CD14-positive monocyte (primary cell): ENCODE data around the gene ARHGEF7. TPM values are rescaled to one million over a fixed set of nuclear protein-coding genes. Genes with fewer than 3 reads are reported as not detected.

Experiments used
- DNase-seq, 3 donors: peaks; one replicate each; pipeline ENCODE4 v3.0.0-alpha.2; 2011 to 2022
- H2AFZ ChIP-seq: 2 replicates; pipeline ENCODE4 v1.6.0; 2012; ENCODE audit warnings: mild to moderate bottlenecking, low read depth, low read length, inconsistent platforms; ENCODE audit not compliant: insufficient read depth, poor library complexity, severe bottlenecking
- H3K27ac ChIP-seq, 2 donors: 1 replicate in 1 of 2; 2 replicates in 1 of 2; pipeline ENCODE4 v1.5.1; 2012 to 2013; ENCODE audit warnings: low read length in 2 of 2, control low read depth in 1 of 2, inconsistent platforms in 1 of 2, low read depth in 1 of 2, mild to moderate bottlenecking in 1 of 2
- H3K27me3 ChIP-seq, 2 donors: one replicate each; pipeline versions ENCODE4 v1.6.0 to v1.6.1; 2011 to 2013; ENCODE audit warnings: low read length in 2 of 2; ENCODE audit not compliant: control insufficient read depth in 2 of 2, insufficient read depth in 2 of 2
- H3K36me3 ChIP-seq, 2 donors: replicated peaks in 1 of 2; 1 replicate in 1 of 2; 2 replicates in 1 of 2; pipeline versions ENCODE4 v1.5.1 to v1.6.1; 2012 to 2013; ENCODE audit warnings: low read length in 2 of 2, control low read depth in 1 of 2, inconsistent platforms in 1 of 2, mild to moderate bottlenecking in 1 of 2; ENCODE audit not compliant: insufficient read depth in 2 of 2, control insufficient read depth in 1 of 2
- H3K4me1 ChIP-seq, 2 donors: 1 replicate in 1 of 2; 2 replicates in 1 of 2; pipeline versions ENCODE4 v1.5.1 to v1.6.1; 2012 to 2013; ENCODE audit warnings: low read length in 2 of 2, control low read depth in 1 of 2, inconsistent platforms in 1 of 2, mild to moderate bottlenecking in 1 of 2, moderate library complexity in 1 of 2; ENCODE audit not compliant: insufficient read depth in 2 of 2, control insufficient read depth in 1 of 2
- H3K4me2 ChIP-seq: replicated peaks from 2 replicates; pipeline ENCODE3; 2012; ENCODE audit warnings: low read length, moderate library complexity, mild to moderate bottlenecking; ENCODE audit not compliant: poor library complexity, severe bottlenecking; ENCODE audit errors: extremely low read depth
- H3K4me3 ChIP-seq, 3 experiments: fragments of 200-600 bp in 1 of 3; sonication (generic) in 1 of 3; replicated peaks in 1 of 3; 1 replicate in 2 of 3; 2 replicates in 1 of 3; pipeline ENCODE4 v1.5.1; 2011 to 2013; ENCODE audit warnings: low read length in 3 of 3, mild to moderate bottlenecking in 3 of 3, control low read depth in 2 of 3, low read depth in 2 of 3, inconsistent platforms in 1 of 3, moderate library complexity in 1 of 3
- H3K79me2 ChIP-seq: 2 replicates; pipeline ENCODE4 v1.6.0; 2012; ENCODE audit warnings: mild to moderate bottlenecking, control low read depth, inconsistent platforms, low read length, moderate library complexity; ENCODE audit not compliant: insufficient read depth
- H3K9ac ChIP-seq: 2 replicates; pipeline ENCODE4 v1.6.0; 2017; ENCODE audit warnings: low read length, mild to moderate bottlenecking; ENCODE audit not compliant: insufficient read depth, poor library complexity, severe bottlenecking
- H3K9me3 ChIP-seq, 2 donors: replicated peaks in 1 of 2; 1 replicate in 1 of 2; 2 replicates in 1 of 2; pipeline versions ENCODE4 v1.5.1 to v1.6.1; 2012 to 2013; ENCODE audit warnings: low read length in 2 of 2, control low read depth in 1 of 2; ENCODE audit not compliant: control insufficient read depth in 1 of 2, insufficient read depth in 1 of 2
- H4K20me1 ChIP-seq: 2 replicates; pipeline ENCODE4 v1.6.0; 2012; ENCODE audit warnings: mild to moderate bottlenecking, low read length, control low read depth, moderate library complexity; ENCODE audit not compliant: insufficient read depth
- H3K27ac Mint-ChIP-seq, 7 donors: one replicate each; pipeline ENCODE4 v1.8.0; 2020; ENCODE audit warnings: mild to moderate bottlenecking in 7 of 7, mixed read lengths in 7 of 7, moderate library complexity in 6 of 7, inconsistent platforms in 2 of 7
- H3K27me3 Mint-ChIP-seq, 3 donors: one replicate each; pipeline ENCODE4 v1.8.0; 2021 to 2022; ENCODE audit warnings: low read depth in 3 of 3, mild to moderate bottlenecking in 3 of 3, mixed read lengths in 3 of 3, moderate library complexity in 3 of 3, inconsistent platforms in 1 of 3
- H3K36me3 Mint-ChIP-seq, 2 donors: one replicate each; pipeline ENCODE4 v1.8.0; 2020; ENCODE audit warnings: mixed read lengths in 2 of 2, inconsistent platforms in 1 of 2, mild to moderate bottlenecking in 1 of 2
- H3K4me1 Mint-ChIP-seq: one replicate; pipeline ENCODE4 v1.8.0; 2020; ENCODE audit warnings: mild to moderate bottlenecking, mixed read lengths
- H3K4me3 Mint-ChIP-seq, 2 donors: one replicate each; pipeline ENCODE4 v1.8.0; 2020; ENCODE audit warnings: mild to moderate bottlenecking in 2 of 2, mixed read lengths in 2 of 2, moderate library complexity in 1 of 2
- H3K9me3 Mint-ChIP-seq, 7 donors: one replicate each; pipeline ENCODE4 v1.8.0; 2020 to 2022; ENCODE audit warnings: mixed read lengths in 7 of 7, mild to moderate bottlenecking in 6 of 7, moderate library complexity in 6 of 7, inconsistent platforms in 2 of 7
- CTCF ChIP-seq: fragments of 200-600 bp; IDR thresholded peaks from one replicate; pipeline ENCODE4 v1.8.0; 2022; ENCODE audit warnings: antibody characterized with exemption, mild to moderate bottlenecking
- WGBS: methylation state at CpG from one replicate; pipeline ENCODE4 v1.1.5; 2013; ENCODE audit warnings: missing lambda C conversion rate; ENCODE audit not compliant: insufficient coverage; 5-methylcytosine and 5-hydroxymethylcytosine counted together
- intact Hi-C, 2 donors: fragments of 100-400 bp; cut with micrococcal nuclease; formaldehyde crosslinking; loops; one replicate each; pipeline versions ENCODE4 v1.15.0 to v1.15.1; 2023
- polyA plus RNA-seq, 3 donors: library from polyadenylated mRNA; depleted of rRNA in 1 of 3; unstranded in 2 of 3; stranded (reverse) in 1 of 3; fragments of 300-500 nt in 2 of 3; fragments of >200 nt in 1 of 3; fragmentation: Illumina TruSeq in 2 of 3; gene quantifications; 1 replicate in 2 of 3; 2 replicates in 1 of 3; pipeline ENCODE4 v1.2.3, GENCODE V29; 2012 to 2021

The ARHGEF7 gene
- polyA plus RNA-seq, 3 donors: 4.6 to 29.0 (median 6.1) TPM

- peaks cover 24 to 34% of the 10 kb centered on the region in 2 donors for H3K27me3 ChIP-seq
- H4K20me1 ChIP-seq: no peaks in the 10 kb centered on the region
- no peak overlapping the region for H3K9ac ChIP-seq
- no peak overlapping the region for H3K27ac ChIP-seq
- no peaks in the 10 kb centered on the region for H3K4me1 ChIP-seq
- Mint-ChIP-seq H3K27me3 (peaks cover 38 to 46% (median 46%) of the 10 kb centered on the region in 3 donors), H3K4me3 (no peak overlapping the region), H3K4me1 (peaks cover 4% of the 10 kb centered on the region), H3K27ac (no peak overlapping the region), H3K9me3 (peaks cover 0 to 6% (median 5%) of the 10 kb centered on the region in 7 donors), H3K36me3 (peaks cover 3% of the 10 kb centered on the region in 2 donors)
- TF ChIP-seq CTCF: no peak
- H2AFZ ChIP-seq: no peak overlapping the region
- no peak overlapping the region for H3K4me3 ChIP-seq
- no peak overlapping the region for H3K4me2 ChIP-seq
- no peaks in the 10 kb centered on the region for H3K36me3 ChIP-seq
- DNase-seq: no peak
- H3K9me3 ChIP-seq: no peaks in the 10 kb centered on the region
- H3K79me2 ChIP-seq: no peaks in the 10 kb centered on the region
- WGBS: 91% methylated on average over 5 of the region's 12 CpGs
- intact Hi-C loops: no loop called here
These were observed 5.3 kb downstream of the ARHGEF7 start for GRCh38 chr13:111120422-111120821.

- Mint-ChIP-seq H3K4me3 (no peak overlapping the region), H3K27ac (peak overlapping the region in 1 of 7 donors; percentile 65), H3K4me1 (peaks cover 4% of the 10 kb centered on the region), H3K27me3 (peaks cover 40 to 45% (median 44%) of the 10 kb centered on the region in 3 donors), H3K36me3 (peaks cover 2 to 3% of the 10 kb centered on the region in 2 donors), H3K9me3 (peaks cover 0 to 4% (median 4%) of the 10 kb centered on the region in 7 donors)
- Histone ChIP-seq H3K27ac (no peak overlapping the region), H3K79me2 (no peaks in the 10 kb centered on the region), H3K4me3 (no peak overlapping the region), H2AFZ (no peak overlapping the region), H3K9me3 (no peaks in the 10 kb centered on the region), H3K27me3 (peaks cover 25 to 34% of the 10 kb centered on the region in 2 donors), H3K9ac (no peak overlapping the region), H4K20me1 (no peaks in the 10 kb centered on the region), H3K36me3 (no peaks in the 10 kb centered on the region), H3K4me1 (no peaks in the 10 kb centered on the region), H3K4me2 (no peak overlapping the region)
- no peak for DNase-seq
- 92% methylated on average over 7 of the region's 8 CpGs for WGBS
- no peak for TF ChIP-seq CTCF
- intact Hi-C loops: no loop called here
These were observed 5.8 kb downstream of the ARHGEF7 start for GRCh38 chr13:111120913-111121312.
